ENCODE results near the gene TEX14. TPM values are rescaled to one million over a fixed set of nuclear protein-coding genes. Genes with fewer than 3 reads are reported as not detected.

TEX14 gene
- total RNA-seq, 1 donor = 0.27 TPM

- DNase-seq (ENCODE audit: low read depth in 2 of 3, low spot score in 2 of 3) = no peak
Observed at GRCh38 chr17:58508341-58509067, 183.3 kb downstream of the TEX14 start.

GRCh38 chr17:58507123-58507634, 184.7 kb downstream of the TEX14 start:
- no peak for DNase-seq (ENCODE audit: low read depth in 2 of 3, low spot score in 2 of 3)

Small RNAs within 50 kb of the gene (small RNA-seq; reads per million reads assigned to genes)
- gene AC011195.1 (not detected), gene RF00012 (0.61 reads per million), gene RNU1-108P (1.4 reads per million, percentile 50 among the genes with 10 or more reads in this experiment), gene RNU1-52P (not detected), gene RNU1-85P (13.2 reads per million, percentile 93 among the genes with 10 or more reads in this experiment)

Other genes with a start within 250 kb of the TEX14 start
- 2.4 TPM for gene HSF5, start 203.6 kb downstream of the TEX14 start, total RNA-seq
- gene MTMR4, start 177.4 kb downstream of the TEX14 start, total RNA-seq = 55.2 TPM
- gene RAD51C, start 557 bp upstream of the TEX14 start, total RNA-seq = 10.8 TPM
- under 0.01 TPM for gene PPM1E, start 63.8 kb upstream of the TEX14 start, total RNA-seq